ENCODE results near the gene TOX3.

- no peak for TF ChIP-seq CTCF (conservative IDR thresholded peaks at IDR 0.05; ENCODE audit: low read depth, low read length)
- no peak for TF ChIP-seq EZH2 (IDR thresholded peaks at IDR 0.05; ENCODE audit: borderline replicate concordance, low read depth, low read length, poor library complexity, severe bottlenecking)
Observed at GRCh38 chr16:52591934-52592592, 45.1 kb upstream of the TOX3 start.
